Fibroblast of lung (primary cell): ENCODE data around the gene SNAPC3. TPM values are rescaled to one million over a fixed set of nuclear protein-coding genes. Genes with fewer than 3 reads are reported as not detected.
A peak's percentile ranks its signal among the peaks of the same experiment; 100 is the strongest.

Experiments
- DNase-seq, 2 donors: peaks; one replicate each; pipeline versions ENCODE4 v3.0.0 to v3.0.0-alpha.2; 2010; ENCODE audit warnings: low read depth in 2 of 2
- H2AFZ ChIP-seq: 2 replicates; pipeline ENCODE4 v1.5.1; 2012; ENCODE audit warnings: low read length, control low read depth, inconsistent platforms
- H3K27ac ChIP-seq: 2 replicates; pipeline ENCODE4 v1.5.1; 2011; ENCODE audit warnings: low read length, control low read depth; ENCODE audit not compliant: insufficient read depth
- H3K27me3 ChIP-seq: 2 replicates; pipeline ENCODE4 v1.5.1; 2011; ENCODE audit warnings: mild to moderate bottlenecking, low read length; ENCODE audit not compliant: control insufficient read depth, insufficient read depth
- H3K36me3 ChIP-seq: 2 replicates; pipeline ENCODE4 v1.5.1; 2011; ENCODE audit warnings: low read length; ENCODE audit not compliant: control insufficient read depth, insufficient read depth
- H3K4me1 ChIP-seq: 2 replicates; pipeline ENCODE4 v1.5.1; 2011; ENCODE audit warnings: low read length; ENCODE audit not compliant: control insufficient read depth, insufficient read depth; ENCODE audit errors: extremely low read depth
- H3K4me2 ChIP-seq: 2 replicates; pipeline ENCODE4 v1.5.1; 2011; ENCODE audit warnings: low read length, control low read depth; ENCODE audit not compliant: insufficient read depth; ENCODE audit errors: extremely low read depth
- H3K4me3 ChIP-seq, 4 experiments: fragments of 200-600 bp in 1 of 4; sonication (generic) in 1 of 4; replicated peaks in 1 of 4; 2 replicates each; pipeline ENCODE4 v1.5.1; 2011 to 2016; ENCODE audit warnings: low read length in 4 of 4, low read depth in 3 of 4, mild to moderate bottlenecking in 3 of 4, control low read depth in 2 of 4, inconsistent platforms in 1 of 4, mixed read lengths in 1 of 4; ENCODE audit not compliant: insufficient read depth in 1 of 4; ENCODE audit errors: control extremely low read depth in 1 of 4
- H3K79me2 ChIP-seq: 2 replicates; pipeline ENCODE4 v1.5.1; 2012; ENCODE audit warnings: mild to moderate bottlenecking, low read length, inconsistent platforms; ENCODE audit not compliant: control insufficient read depth, insufficient read depth
- H3K9ac ChIP-seq: 2 replicates; pipeline ENCODE4 v1.5.1; 2011; ENCODE audit warnings: mild to moderate bottlenecking, low read length, control low read depth; ENCODE audit not compliant: insufficient read depth
- H3K9me3 ChIP-seq: 2 replicates; pipeline ENCODE4 v1.5.1; 2012; ENCODE audit warnings: low read depth, low read length; ENCODE audit not compliant: control insufficient read depth, insufficient read depth
- H4K20me1 ChIP-seq: 2 replicates; pipeline ENCODE4 v1.5.1; 2011; ENCODE audit warnings: low read length; ENCODE audit not compliant: control insufficient read depth, insufficient read depth; ENCODE audit errors: extremely low read depth
- EZH2 ChIP-seq: IDR thresholded peaks from 2 replicates; pipeline ENCODE4 v1.5.1; 2012; ENCODE audit warnings: low read length, control low read depth, mild to moderate bottlenecking; ENCODE audit errors: missing control alignments
- polyA minus RNA-seq: library from RNA; depleted of rRNA, polyadenylated mRNA; stranded (reverse); fragments of >200 nt; gene quantifications from 2 replicates; pipeline ENCODE4 v1.2.3, GENCODE V29; 2011; ENCODE audit warnings: low replicate concordance
- polyA plus RNA-seq, 2 donors: library from polyadenylated mRNA; depleted of rRNA in 1 of 2; stranded (reverse) in 1 of 2; unstranded in 1 of 2; fragments of >200 nt; gene quantifications; 2 replicates each; pipeline ENCODE4 v1.2.1, GENCODE V29; 2011 to 2012; ENCODE audit warnings: missing spikeins in 1 of 2
- total RNA-seq: library from RNA; depleted of rRNA; stranded (reverse); fragments of >200 nt; gene quantifications from 2 replicates; pipeline ENCODE4 v1.2.1, GENCODE V29; 2014
- TF ChIP-seq, protein P1 (sequence below), 2 donors: IDR thresholded peaks in 1 of 2; conservative IDR thresholded peaks in 1 of 2; 1 replicate in 1 of 2; 2 replicates in 1 of 2; pipeline ENCODE4 v1.5.1; 2011 to 2012; ENCODE audit warnings: low read length in 2 of 2, control low read depth in 1 of 2, inconsistent platforms in 1 of 2, low read depth in 1 of 2, mild to moderate bottlenecking in 1 of 2

Gene SNAPC3
- total RNA-seq (33.1 and 43.4 TPM in 2 replicates), polyA plus RNA-seq (37.9 and 54.9 TPM in 2 replicates), polyA minus RNA-seq (3.9 and 8.6 TPM in 2 replicates)
- polyA plus RNA-seq (2012): 21.7 and 30.8 TPM in 2 replicates

DNA sequence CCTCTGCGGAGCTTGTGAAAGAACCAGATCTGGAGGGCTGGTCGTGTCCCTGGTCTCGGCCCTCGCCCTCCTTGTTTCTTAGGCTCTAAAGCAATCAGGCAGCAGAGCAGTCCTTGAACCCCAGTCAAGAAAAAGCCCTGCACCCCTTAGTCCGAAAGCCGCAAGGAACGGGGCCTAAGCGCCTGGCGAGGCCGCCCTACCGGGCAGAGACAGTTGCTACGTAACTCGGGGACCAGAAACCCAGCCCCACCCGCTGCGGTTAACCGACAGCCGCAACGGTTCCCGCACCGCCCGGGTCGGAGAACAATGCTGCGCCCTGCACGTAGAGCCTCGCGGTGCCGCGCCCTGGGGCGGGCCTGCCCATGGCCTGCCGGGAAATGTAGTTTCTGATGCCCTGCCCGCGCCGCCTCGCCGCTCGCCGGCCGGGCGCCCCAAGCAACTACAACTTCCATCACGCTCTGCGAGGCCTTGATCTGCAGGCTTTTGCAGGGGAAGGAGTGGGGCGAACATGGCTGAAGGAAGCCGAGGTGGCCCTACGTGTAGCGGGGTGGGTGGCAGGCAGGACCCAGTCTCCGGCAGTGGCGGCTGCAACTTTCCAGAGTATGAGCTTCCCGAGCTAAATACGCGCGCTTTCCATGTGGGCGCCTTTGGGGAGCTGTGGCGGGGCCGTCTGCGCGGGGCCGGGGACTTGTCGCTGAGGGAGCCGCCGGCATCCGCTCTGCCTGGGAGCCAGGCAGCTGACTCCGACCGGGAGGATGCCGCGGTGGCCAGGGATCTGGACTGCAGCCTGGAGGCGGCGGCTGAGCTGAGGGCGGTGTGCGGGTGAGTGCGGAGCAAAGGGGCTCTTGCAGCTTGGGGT lies at the start of gene SNAPC3:
TSS of gene SNAPC3 (plus strand) at position 505 of the 859 bp plus-strand sequence. CDS start at position 509, 4 bp downstream.
- no peak for TF ChIP-seq EZH2
- TF ChIP-seq, protein P1, sequence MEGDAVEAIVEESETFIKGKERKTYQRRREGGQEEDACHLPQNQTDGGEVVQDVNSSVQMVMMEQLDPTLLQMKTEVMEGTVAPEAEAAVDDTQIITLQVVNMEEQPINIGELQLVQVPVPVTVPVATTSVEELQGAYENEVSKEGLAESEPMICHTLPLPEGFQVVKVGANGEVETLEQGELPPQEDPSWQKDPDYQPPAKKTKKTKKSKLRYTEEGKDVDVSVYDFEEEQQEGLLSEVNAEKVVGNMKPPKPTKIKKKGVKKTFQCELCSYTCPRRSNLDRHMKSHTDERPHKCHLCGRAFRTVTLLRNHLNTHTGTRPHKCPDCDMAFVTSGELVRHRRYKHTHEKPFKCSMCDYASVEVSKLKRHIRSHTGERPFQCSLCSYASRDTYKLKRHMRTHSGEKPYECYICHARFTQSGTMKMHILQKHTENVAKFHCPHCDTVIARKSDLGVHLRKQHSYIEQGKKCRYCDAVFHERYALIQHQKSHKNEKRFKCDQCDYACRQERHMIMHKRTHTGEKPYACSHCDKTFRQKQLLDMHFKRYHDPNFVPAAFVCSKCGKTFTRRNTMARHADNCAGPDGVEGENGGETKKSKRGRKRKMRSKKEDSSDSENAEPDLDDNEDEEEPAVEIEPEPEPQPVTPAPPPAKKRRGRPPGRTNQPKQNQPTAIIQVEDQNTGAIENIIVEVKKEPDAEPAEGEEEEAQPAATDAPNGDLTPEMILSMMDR (conservative IDR thresholded peaks at IDR 0.05 in 1 of 2, IDR thresholded peaks at IDR 0.05 in 1 of 2; ENCODE audit: low read depth in 1 of 2, low read length in 2 of 2): no peak

DNA sequence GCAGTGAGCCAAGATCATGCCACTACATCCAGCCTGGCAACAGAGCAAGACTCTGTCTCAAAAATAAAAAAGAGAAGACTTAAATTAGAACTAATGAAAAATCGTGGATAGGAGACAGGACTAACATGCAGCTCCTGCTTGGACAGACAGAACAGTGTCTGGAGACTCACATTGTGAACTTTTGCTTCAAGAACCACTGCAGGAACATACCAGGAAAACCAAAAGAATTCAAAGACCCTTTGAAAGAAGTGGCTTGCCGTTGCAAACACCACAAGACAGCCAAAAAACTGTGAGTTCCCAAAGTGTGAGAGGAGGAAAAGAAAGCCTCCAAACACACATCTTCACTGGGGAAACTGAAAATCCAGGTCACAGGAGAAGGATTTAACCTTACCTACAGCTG lies 48.8 kb upstream of the SNAPC3 start:
- DNase-seq: peak; percentile 37 to 44
- Histone ChIP-seq H3K4me2 (no peak overlapping the region), H3K9ac (no peak overlapping the region)

More for the DNA sequence above, at the start of gene SNAPC3:
- Histone ChIP-seq H3K4me2 (peak within 1 kb of the TSS; percentile 82), H3K4me1 (peaks cover 2% of the 10 kb centered on the region), H3K79me2 (peaks cover 49% of the 10 kb centered on the region), H3K9ac (peak within 1 kb of the TSS; percentile 72), H3K4me3 (peak within 1 kb of the TSS; percentile 77 to 98 (median 98)), H3K36me3 (peaks cover 2% of the 10 kb centered on the region), H3K9me3 (no peaks in the 10 kb centered on the region), H4K20me1 (no peaks in the 10 kb centered on the region), H3K27me3 (no peaks in the 10 kb centered on the region), H3K27ac (peak within 1 kb of the TSS; percentile 87), H2AFZ (peak within 1 kb of the TSS; percentile 93)
- DNase-seq: peak; percentile 95 to 96

DNA sequence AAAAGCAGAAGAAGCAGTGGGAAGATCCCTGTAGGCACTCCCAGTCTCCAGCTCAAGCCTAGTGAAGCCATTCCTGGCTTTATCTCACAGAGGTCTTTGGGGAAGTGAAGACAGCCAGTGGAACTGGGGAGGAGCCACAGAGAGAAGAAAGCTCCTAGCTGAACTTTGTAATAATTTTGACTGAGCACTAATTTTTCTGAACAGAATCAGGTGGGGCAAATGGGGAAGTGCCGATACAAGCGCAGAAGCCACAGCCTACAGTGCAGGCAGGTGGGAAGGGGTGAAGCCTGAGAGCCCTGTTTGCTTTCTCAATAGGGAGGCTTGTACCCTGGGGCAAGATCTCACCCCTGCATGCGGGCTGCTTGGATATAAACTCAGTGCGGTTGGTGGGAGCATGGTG lies 48.4 kb upstream of the SNAPC3 start:
- DNase-seq: no peak
- no peak overlapping the region for H3K4me2 ChIP-seq
- no peak overlapping the region for H2AFZ ChIP-seq
- H3K27me3 ChIP-seq: no peaks in the 10 kb centered on the region
- TF ChIP-seq EZH2: no peak
- TF ChIP-seq, protein P1 (conservative IDR thresholded peaks at IDR 0.05 in 1 of 2, IDR thresholded peaks at IDR 0.05 in 1 of 2; ENCODE audit: low read depth in 1 of 2, low read length in 2 of 2): no peak
- no peaks in the 10 kb centered on the region for H3K79me2 ChIP-seq
- H3K27ac ChIP-seq: no peak overlapping the region
- H3K4me3 ChIP-seq: no peak overlapping the region
- no peak overlapping the region for H3K9ac ChIP-seq
- peaks cover 3% of the 10 kb centered on the region for H3K4me1 ChIP-seq
- H4K20me1 ChIP-seq: no peaks in the 10 kb centered on the region
- H3K36me3 ChIP-seq: no peaks in the 10 kb centered on the region
- no peaks in the 10 kb centered on the region for H3K9me3 ChIP-seq

More for the DNA sequence above, 48.8 kb upstream of the SNAPC3 start:
- Histone ChIP-seq H3K27me3 (no peaks in the 10 kb centered on the region), H3K4me3 (no peak overlapping the region), H3K4me1 (peaks cover 3% of the 10 kb centered on the region), H4K20me1 (no peaks in the 10 kb centered on the region), H3K27ac (no peak overlapping the region), H3K36me3 (no peaks in the 10 kb centered on the region), H3K9me3 (no peaks in the 10 kb centered on the region), H2AFZ (no peak overlapping the region), H3K79me2 (no peaks in the 10 kb centered on the region)
- TF ChIP-seq, protein P1 (conservative IDR thresholded peaks at IDR 0.05 in 1 of 2, IDR thresholded peaks at IDR 0.05 in 1 of 2; ENCODE audit: low read depth in 1 of 2, low read length in 2 of 2): no peak
- TF ChIP-seq EZH2: no peak
